GM23338 (cell line): ENCODE results near the gene SNRPA1.

Experiments used
- CTCF ChIP-seq, 2 experiments: fragments of 200-600 bp in 1 of 2; sonication (generic) in 1 of 2; conservative IDR thresholded peaks; 2 replicates each; pipeline versions ENCODE4 v1.5.1 to v1.6.1; 2016 to 2017; ENCODE audit warnings: antibody characterized with exemption in 2 of 2, low read depth in 2 of 2, mild to moderate bottlenecking in 2 of 2, moderate library complexity in 1 of 2
- EZH2 ChIP-seq: fragments of 200-600 bp; sonication (generic); IDR thresholded peaks from one replicate; pipeline ENCODE4 v1.8.0; 2017; ENCODE audit warnings: antibody characterized with exemption, mild to moderate bottlenecking, low read depth; ENCODE audit not compliant: unreplicated experiment

- no peak for TF ChIP-seq CTCF (conservative IDR thresholded peaks at IDR 0.05; ENCODE audit: low read depth in 2 of 2)
- no peak for TF ChIP-seq EZH2
These were observed 46.8 kb downstream of the SNRPA1 start for GRCh38 chr15:101248274-101248673.
